NT2/D1 (cell line): ENCODE results near the gene BRINP3.

Source experiments
- SUZ12 ChIP-seq: IDR thresholded peaks from 2 replicates; pipeline ENCODE4 v1.6.1; 2011; ENCODE audit not compliant: insufficient read length, insufficient read depth; ENCODE audit errors: extremely low read depth
- YY1 ChIP-seq: IDR thresholded peaks from 2 replicates; pipeline ENCODE4 v1.6.1; 2011; ENCODE audit not compliant: insufficient read length, insufficient read depth

DNA sequence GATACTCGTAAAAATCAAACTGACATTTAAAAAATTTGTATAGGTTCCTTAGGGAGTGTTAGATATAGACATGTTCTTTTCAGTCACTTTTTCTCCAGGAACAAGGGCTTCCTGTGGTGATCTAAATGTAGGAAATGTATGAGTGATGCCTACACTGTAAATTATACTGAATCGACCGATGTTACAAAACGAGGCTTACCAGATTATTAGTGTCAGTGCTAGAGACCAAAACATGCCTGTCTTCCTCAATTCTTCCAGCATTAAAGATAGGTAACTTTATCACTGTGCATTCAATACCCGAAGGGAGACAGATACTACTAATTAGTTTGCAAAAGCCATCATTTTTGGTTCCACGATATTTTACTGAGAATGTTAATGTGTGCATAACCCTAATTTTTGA is 86.1 kb downstream of the BRINP3 start:
- no peak for TF ChIP-seq YY1
- no peak for TF ChIP-seq SUZ12
